Activated CD4-positive, CD25-positive, alpha-beta regulatory T cell (primary cell): ENCODE measurements around the gene EVA1C.
"Not testable (repeated sequence)": the region's sequence is repeated elsewhere in the genome, so short reads cannot be mapped to it uniquely, and the experiment has no call there.

Source experiments
- DNase-seq, 4 experiments: peaks; one replicate each; lab custom pipeline; 2025; lab: John Stamatoyannopoulos, UW

The EVA1C gene

DNA sequence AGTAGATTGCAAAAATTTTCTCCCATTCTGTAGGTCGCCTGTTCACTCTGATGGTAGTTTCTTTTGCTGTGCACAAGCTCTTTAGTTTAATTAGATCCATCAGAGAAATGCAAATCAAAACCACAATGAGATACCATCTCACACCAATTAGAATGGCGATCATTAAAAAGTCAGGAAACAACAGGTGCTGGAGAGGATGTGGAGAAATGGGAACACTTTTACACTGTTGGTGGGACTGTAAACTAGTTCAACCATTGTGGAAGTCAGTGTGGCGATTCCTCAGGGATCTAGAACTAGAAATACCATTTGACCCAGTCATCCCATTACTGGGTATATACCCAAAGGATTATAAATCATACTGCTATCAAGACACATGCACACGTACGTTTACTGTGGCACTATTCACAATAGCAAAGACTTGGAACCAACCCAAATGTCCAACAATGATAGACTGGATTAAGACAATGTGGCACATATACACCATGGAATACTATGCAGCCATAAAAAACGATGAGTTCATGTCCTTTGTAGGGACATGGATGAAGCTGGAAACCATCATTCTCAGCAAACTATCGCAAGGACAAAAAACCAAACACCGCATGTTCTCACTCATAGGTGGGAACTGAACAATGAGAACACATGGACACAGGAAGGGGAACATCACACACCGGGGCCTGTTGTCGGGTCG is 21.8 kb upstream of the EVA1C start:
- DNase-seq = not testable (repeated sequence)

DNA sequence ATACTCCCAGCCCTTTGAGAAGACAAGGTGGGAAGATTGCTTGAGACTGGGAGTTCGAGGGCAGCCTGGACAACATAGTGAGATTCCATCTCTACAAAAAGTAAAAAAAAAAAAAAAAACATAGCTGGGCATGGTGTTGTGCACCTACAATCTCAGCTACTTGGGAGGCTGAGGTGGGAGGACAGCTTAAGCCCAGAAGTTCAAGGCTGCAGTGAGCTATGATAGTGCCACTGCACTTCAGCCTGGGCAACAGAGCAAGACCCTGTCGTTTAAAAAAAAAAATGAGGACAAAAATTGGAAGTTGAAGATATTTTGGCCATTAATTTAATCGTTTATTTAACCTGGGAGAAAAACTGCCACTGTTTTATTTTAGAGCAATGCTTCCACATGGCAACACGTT is 20.8 kb upstream of the EVA1C start:
- no peak for DNase-seq

DNA sequence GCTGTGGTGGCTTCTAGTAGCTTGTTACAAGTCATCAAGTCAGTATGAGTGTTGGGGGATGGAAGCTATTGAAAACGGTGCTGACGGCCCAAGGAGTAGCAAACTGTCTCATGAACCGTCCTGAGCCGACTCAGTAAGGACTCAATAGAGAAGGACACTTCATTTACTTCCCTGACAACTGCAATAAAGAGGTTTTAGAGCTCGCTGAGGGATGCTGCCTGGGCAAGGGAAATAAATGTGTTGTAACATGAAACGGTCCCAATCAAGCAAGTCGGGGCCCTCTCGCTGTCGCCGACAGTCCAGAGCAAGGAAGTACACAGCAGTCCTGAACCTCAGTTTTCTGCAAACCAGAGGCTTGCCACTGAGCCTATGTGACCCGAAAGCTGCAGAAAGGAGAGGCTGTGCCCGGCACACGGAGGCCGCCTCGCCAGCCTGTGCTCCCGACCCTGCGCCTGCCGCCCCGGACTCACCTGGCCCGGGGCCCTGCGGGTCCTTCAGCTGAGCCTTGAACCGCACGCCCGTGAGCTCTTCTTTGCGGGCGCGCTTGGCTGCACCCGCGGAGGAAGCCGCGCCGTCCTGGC is 20.1 kb upstream of the EVA1C start:
- DNase-seq = no peak

DNA sequence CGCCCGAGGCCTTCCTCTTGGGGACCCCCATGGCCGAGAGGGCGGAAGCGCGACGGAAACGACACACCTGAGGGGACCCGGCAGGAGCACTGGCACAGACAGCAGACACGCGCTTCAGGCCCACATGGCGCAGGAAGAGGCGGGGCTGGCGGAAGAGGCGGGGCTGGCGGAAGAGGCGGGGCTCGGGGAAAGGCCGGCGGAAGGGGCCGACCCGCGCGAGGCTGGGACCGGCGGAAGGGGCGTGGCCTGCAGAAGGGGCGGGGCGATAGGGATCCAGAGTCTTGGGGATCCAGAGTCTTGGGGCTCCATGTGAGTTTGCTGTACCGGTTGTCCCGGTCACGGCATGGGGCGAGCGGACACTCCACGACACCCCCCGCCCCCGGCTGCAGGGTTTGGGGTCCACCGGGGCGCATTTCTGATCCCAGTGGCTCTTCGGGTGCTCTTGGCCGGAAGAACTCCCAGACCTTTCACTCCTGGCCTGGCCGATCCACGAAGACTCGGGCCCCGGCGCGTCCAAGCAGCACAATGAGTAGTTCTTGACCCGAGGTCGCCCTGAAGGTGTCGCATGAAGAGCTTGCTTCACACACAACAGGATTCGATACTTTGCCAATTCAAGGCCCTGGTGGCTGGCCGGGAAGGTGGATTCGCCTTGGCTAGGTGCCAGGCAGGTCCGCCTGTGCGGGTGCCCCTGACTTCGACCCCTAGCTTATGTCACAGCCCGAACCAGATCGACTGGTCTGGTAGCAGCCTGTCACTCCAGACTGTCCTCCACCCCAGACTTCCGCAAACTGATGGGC is 19.4 kb upstream of the EVA1C start, which contains the start of gene URB1:
URB1 (minus strand) TSS at position 133 of the 797 bp plus-strand sequence; CDS start at position 31, 102 bp downstream.
- peak; percentile 88 to 96 (median 91) for DNase-seq

DNA sequence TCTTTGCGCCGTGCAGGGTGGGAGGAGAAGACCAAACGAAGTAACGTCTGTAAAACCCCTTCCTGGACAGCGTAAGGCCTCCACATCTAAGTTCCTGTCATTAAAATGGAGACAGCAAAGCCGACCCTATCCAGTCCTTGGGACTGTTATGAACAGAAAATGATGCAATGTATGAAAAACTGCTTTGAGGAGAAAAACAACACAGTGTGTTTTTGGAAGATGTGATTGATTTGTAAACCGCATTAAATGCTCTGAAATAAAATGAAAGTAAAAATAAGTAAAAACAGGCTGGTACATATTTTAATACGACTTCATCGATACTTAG is 18.9 kb upstream of the EVA1C start:
- no peak for DNase-seq

DNA sequence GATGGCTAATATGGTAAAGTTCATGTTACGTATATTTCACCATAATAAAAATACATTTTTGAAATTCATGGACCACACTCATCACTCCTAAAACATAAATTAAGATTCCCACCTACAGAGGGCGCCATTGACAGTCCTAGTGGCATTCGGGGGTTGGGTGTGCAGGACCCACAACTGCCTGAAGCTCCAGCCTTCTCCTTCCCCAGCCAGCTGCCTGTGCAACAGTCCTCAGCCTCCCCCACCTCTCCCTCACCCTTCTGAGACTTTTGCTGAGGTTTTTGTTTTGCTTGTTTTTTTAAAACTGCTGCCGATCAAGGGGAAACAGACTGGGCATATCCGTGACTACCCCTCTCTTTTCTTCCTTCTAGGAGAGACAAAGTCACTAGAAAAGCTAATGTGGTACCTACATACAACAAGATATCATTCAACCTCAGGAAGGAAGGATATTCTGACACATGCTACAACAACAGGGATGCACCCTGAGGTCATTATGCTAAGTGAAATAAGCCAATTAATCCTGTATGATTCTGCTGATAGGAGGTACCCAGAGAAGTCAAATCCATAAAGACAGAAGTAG is 9.2 kb upstream of the EVA1C start:
- peak; percentile 6 to 7 (median 6) for DNase-seq

DNA sequence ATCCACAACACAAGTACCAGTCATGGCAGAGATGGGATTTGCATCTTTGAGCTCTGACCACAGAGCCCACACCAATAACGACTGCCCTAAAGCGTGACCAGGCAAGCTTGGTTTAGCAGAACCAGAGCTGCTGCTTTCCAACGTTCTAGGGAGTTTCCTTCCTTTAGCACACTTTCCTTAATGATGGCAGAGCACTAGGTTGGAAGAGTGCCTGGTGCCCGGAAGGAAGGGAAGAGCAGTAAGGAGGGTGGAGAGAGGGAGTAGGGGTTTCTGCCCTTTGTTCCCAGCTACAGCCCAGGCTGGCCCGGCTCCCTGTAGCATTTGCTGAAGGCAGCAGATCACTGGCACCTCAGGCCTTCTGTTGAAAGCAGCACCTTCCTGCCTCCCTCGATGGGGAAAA is 6.1 kb upstream of the EVA1C start:
- no peak for DNase-seq

DNA sequence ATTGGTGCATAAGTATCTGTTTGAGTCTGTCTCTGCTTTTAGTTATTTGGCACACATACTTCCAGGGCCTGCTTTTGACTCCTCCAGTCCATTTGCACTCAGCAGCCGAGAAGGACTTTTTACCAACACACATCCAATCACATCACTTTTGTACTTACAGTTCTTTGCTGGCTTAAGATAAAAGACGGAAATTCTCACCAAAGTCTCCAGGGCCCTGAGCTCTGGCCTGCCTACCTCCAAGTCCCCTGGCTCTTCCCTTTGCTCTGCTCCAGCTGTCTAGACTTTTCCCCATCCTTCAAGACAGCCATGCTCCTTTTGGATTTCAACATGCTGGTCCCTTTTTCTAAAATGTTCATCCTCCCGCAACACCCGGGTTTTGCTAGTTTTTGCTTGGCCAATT is 2.2 kb upstream of the EVA1C start:
- no peak for DNase-seq

DNA sequence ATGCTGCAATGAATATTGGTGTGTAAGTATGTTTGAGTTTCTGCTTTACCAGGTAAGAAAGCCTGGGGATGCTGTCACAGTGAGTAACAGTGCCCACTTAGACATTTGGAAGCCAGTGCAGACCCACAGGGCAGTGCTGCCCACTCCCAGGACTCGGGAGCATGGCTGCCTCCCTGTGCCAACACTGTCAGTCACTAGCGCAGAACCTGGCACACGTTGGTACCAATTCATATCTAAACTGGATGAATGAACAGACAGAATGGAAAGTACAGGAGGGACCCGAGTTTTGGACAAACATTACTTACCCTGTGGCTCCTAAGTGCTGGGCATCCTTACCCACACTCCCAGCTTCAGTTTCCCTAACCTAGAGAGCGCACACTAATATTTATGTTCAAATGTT is 1.6 kb upstream of the EVA1C start:
- no peak for DNase-seq

DNA sequence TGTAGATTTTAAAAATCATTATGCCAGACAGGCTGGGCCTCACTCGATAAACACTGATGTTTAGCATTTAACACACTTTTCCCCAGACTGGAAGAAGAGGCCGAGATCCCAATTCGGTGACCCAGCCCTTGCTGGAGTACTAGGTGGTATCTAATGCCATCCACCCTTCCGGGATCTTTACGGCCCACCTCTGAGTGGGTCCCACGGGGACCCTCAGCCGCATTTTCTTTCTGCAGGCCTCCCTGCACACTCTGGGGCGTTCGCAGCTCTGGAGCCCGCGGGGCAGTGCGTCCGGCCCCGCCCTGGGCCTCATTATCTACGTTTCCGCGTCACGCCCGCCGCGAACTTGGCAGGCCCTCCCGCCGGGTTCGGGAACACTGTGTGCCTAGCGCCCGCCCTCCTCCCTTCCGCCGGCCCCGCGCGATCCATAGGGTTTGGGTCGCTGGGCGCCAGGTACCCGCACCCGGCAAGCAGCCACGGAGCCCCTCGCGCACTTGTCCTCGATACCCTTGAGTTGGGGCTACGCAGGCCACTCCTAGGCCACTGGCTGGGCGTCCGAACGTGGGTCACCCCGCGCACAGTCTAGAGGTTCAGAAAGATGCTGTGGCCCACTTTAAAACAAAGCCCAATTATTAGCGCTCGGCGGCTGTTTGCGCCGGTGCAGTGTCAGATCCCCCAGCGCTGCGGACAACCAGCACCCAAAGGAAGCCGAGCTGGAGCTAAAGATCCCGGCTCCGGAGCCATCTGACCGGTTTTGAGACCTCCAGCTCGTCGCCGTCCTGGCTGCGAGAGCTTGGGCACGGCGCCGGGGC is 950 bp upstream of the EVA1C start:
- peak; percentile 16 to 30 (median 24) for DNase-seq

DNA sequence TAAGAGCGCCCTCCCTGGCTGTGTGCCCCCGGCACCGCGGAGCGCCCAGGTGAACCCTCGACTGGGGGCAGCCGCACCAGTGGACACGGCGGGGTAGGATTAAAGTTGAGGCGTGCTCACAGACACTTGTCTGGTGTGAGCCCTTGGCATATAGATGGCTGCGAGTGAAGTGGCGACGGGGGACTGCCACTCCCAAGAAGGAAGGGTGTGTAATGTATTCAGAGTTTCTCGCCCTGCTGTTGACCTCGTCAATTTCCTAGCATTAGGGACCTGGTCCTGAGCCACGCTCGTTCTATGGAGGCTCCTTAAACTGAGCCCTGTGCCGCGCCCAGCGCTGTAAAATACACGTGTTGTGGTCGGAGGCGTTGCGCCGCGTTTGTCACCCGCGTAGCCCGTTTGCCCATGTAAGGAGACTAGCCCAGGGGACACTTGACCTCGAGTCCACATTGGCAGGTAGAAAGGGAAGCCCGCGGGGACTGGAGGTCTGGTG is 554 bp downstream of the EVA1C start:
- DNase-seq = no peak

DNA sequence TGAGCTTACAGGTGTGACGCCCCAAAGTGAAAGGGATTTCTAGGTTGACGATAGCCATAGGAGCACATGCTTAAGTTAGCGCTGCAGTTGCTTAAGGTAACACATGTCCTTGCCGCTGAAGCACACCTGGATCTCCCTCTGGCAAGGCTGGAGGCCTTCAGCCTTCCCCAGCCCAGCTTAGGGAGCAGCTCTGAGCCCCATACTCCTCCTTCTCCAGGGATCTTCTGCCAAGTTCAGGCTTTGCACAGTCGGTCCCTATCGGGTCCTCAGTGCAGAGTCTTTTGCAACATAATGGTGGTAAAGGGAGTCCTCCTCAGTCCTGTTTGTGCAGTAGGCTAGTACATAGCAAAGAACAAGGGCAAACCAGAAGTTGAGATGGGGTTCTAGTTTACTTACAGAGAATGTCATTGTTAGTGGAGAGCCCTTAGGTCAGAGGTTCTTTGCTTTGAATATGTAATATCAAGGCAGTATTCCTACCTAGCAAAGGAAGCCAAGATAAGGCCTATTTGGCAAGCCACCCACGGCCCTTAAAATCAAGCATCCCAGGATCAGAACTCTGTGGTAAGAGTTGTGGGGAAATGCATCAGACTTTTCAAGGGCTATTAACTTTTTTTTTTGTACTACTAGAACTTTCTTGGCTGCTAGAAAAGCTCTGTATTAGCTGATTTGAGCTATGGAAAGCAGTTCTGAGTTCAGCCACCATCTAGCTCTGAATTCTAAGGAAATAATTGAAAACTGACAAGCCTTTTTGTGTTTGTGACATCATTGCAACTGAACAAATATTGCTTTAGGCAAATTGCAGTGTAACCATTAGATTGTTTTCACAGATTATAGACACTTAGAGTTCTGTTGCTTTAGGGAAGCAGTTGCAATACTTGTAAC is 1.4 kb downstream of the EVA1C start:
- DNase-seq = no peak

DNA sequence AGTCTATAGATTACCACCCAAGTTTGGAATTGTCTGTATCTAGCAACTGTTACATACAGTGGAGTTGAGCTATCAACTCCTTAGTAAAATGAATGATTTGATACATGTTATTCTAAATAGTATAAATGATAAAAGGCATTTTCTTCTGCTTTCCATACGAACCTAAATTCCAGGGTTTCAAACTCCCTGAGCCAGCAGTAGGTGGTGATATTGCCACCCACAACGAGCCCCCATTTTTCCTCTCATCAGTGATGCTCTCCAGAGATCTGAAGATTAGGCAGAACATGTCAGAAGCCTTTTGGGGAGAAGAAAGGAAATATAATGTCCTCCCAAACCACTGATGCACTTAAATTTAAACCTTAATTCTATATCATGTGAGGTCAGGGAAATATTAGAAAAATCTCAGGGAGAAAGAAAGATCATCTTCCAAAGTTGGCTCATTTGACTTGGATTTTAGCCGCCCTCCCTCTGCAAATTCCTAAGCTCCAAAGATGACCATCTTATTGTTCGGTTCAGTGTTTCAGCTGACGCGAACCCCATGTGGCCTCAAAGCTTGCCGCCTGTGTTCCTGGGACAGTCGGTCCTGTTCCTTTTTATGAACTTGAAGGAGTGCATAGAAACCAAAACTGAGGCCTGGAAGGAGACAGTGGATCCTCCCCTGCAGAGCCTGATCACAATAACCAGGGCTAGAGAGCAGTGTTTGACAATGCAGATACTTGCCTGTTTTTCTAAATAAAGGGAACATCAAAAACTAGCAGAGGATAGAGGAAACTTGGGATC is 2.3 kb downstream of the EVA1C start:
- DNase-seq = no peak

DNA sequence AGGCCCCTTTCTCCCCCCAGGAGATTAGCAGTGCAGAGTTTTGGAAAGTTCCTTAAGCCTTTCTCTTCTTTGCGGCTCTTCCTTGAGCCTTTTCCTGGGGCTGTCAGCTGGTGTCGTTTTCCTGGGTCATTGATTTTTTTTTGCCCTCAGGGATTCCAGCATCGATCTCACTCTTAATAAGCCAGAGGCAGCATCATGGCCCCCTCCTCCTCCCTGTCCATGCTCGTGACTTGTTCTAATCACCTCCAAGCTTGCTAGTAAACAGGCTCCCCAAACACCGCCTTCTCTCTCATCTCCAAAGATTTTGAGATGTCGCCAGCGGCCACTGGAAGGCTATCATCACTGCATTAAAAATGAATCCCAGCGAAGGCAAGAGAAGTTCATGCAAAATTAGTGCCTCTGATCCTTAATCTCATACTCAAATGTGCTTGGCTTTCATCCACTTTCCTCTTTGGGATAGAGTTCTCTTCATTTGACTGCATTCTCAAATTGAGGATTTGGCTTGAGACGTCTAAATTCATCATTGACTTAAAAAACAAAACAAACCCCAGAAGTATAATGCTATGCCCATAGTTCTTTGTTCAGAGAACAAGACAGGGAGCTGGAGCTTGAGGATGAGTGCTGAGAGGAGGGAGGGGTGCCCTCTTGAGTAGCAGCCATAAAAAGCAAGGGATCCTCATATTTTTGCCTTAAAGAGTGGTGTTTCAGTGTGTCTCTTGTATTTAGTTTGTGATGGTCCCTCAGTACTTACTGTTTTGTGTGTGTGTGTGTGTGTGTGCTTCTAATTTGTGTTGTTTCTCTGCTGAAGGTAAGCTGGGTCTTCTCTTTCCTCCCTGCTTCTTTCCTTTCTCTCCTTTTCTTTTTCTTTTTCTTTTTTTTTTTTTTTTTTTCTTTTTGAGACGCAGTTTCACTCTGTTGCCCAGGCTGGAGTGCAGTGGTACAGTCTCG is 3.2 kb downstream of the EVA1C start:
- DNase-seq = no peak

DNA sequence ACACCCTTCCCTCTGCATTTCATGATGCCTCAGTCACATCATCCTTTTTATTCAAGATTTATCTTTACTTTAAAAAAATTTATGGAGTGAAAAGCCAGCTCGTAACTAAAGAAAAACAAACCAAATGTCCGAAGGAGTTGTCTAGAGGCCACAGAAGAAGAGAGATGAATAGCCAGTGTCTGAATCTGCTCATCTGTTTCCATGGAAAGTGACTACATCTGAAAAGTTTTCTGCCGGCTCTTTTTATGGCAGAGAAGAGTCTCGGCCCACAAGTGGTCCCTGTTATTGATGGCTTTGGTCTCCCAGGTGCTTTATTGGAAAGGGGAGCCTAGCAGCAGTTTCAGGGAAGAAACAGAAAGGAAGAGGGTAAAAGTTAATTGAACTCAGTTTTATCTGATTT is 5.6 kb downstream of the EVA1C start:
- DNase-seq = no peak

DNA sequence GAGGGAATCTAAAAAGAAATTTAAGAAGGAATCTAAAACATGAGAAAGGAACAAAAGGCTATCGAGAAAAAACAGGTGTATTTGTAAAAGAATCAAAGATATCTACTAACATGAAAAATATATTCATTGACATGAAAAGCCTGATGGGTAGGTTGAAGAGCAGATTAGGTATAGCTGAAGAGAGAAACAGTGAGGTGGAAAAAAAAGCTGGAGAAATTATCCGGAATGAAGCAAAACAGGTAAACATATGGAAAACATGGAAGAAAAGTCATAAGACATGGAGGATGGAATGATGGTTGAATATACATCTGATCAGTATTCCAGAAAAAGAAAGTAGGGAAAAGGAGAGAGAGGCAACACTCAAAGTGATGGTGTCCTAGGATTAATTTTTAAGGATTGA is 9.6 kb downstream of the EVA1C start:
- DNase-seq = no peak

DNA sequence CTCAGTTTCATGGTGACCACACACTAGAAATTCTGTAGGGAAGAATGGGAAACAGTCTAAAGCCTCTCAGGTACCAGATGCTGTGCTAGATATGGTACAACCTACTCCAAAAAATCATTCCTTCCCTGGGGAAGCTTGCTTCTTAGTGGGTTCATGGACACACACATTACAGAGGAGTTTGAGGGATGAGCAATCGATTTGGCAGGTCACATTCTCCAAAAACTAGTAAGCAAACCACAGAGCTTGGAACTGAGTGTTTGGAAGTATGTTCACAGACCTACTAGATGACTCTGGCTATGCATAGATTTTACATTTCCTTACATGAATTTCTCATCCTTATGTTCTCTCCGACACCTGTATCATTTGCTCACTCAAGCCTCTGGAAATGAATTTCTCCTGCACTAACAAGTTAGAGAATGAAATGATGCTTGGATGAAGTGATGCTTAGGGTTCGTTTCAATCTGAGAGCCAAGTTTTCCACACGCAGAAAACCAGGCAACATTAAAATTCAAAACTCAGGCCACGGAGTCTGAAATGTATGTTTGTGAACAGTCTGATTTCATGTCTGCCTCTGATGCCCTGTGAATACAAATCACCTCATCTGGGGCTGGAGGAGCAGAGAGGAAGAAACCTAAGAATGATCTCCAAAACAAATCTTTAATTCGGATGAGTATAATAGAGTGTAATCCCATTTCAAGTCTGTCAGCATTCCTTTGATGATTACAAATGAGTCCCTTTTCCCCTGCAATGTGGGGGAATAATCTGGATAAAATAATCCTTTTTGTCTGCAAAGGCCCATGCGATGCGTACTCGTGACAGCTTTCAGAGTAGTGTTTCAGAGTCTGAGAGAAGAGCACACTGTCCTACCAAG is 11.0 kb downstream of the EVA1C start:
- no peak for DNase-seq

DNA sequence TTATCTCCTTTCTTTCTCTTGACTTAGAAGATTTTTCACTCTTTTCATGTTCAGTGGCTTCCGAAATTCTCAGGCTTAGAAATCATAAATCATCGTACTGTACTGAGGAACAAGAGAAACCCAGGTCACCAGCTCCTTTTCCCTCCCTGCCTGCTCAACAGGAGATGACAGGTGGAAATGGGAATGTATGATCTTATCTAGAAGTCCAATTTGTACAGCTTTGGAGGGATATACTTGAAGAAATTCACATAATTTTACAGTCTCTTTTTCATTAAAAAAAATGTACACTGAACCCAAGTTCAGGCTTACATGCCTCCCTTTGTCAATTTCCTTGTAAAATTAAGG is 11.7 kb downstream of the EVA1C start:
- no peak for DNase-seq
